GM19240 (cell line): ENCODE results near the gene AKT1.
A peak's percentile ranks its signal among the peaks of the same experiment; 100 is the strongest.

Experiments
- DNase-seq: peaks from one replicate; pipeline ENCODE4 v3.0.0; 2011; ENCODE audit warnings: low spot score; ENCODE audit not compliant: insufficient read length

Gene AKT1

DNA sequence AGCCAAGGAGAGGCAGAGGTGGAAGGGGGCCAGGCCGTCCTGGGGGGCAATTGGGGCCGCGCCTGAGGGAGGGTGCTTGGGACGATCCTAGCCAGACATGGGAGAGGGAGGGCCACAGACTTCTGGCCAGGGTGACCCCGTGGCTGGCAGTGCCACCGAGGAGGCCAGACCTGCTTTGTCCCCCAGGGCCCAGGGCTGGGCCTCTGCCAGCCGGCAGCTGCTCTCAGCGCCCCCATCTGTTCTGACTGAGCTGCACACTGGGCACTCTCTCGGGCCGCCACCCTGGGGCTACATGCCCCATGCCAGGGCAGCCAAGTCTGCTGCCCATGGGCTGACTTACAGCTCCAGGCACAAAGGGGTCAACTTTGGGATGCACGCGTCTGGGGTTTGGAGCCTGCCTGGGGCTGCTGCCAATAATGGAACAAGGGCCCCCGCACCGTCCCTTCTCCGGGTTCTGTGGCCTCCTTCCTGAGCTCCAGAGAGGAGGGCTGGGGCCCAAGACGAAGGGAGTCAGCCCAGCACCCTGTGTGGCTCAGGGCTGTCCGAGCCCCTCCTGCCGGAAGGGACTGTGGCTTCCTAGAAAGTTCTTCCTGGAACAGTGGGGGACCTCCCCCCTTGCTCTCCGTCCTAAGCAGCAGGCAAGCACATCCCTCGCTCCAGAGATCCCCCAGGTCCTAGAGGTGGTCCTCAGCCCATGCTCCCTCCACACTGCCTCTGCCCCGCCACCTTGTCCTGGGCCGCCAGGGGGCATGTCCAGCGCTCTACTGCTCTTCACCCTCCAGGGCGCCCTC is 70.4 kb downstream of the AKT1 start:
- DNase-seq, result no peak

DNA sequence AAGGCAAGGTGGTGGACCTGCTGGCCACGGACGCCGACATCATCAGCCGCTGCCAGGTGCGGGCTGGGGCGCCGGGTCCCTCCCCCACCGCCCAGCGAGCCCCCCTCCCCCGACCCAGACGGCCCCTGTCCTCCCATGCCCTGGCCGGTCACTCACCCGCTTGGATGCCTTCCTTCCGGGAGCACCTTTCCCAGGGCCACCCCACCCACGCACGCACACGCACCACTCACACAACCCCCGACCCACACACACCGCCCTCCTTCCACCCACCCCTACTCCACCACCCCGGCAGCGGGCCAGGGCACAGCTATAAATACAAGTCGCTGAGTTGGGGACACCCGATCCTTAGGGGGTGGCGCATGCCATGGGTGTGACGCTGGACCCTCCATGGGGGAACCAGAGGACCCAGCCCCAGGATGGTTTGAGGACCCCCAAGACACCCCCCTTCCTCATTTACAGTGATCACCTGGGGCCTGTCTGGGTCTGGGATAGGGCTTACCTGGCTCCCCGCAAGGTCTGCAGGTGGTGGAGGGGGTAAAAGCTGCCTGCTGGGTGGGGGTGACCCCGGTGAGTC is 71.1 kb downstream of the AKT1 start:
- DNase-seq, result no peak

DNA sequence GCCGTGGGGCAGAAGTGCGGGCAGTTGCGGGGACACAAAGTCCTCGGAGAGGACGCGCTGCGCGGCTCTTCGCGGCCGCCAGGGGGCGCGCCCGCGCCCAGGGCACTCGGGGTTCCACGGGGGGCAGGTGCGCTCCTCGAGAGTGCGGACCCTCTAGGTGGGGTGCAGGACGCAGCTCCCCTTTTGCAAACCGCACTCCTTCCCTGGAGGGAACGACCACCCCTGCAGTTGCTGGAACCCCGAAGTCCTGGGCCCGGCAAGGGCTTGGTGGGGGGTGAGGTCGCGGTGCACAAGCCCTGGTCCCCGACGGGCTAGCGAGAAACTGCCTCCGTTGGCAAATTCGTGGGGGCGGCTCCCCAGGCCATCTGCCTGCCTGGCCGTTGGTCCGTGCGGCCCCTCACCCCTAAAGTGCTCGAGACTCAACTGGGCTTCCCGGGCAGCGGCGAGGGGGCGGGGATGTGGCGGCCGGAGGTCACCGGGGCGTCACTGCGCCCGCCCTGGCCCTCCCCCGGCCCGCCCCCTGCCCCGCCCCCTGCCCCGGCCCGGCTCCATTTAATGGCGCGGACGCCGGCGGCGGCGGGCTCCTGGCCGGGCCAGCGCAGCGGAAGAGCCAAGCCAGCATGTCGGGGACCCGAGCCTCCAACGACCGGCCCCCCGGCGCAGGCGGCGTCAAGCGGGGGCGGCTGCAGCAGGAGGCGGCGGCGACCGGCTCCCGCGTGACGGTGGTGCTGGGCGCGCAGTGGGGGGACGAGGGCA is 71.7 kb downstream of the AKT1 start, which contains the start of gene ADSS1:
ADSS1 (plus strand) TSS at position 579 of the 756 bp plus-strand sequence; CDS start at position 621, 42 bp downstream.
- peak; percentile 91 for DNase-seq

DNA sequence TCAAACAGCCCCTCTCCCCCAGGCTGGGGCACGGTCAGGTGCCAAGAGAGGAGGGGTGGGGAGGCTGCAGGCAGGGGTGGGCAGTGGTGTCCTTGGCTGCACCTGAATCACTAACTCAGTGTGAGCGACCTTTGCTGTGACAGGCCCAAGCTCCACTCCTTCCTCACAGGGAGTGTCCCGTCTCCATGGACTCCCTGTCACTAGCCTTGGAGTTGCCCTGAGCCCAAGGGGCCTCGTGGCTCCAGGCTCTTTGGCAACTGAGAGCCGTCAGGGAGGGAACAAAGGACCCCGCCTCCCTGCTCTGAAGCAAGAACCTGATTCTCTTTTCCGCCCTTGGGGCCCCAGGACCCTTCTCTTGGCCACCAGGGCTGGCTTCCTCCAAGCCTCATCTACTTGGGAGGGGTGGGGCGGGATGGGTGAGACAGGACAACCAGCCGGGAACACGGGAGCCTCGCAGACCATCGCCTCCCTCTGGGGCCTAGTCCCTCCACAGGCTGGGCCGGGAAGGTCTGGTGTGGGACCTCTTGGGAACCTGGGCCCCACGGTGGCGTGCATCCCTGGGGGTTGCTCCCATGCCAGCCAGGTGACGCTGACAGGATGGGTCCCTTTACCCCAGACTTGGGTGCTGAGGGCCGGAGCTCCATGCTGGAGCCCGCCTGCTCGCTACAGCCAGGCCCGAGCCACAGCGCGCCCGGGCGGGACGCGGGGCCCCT is 72.5 kb downstream of the AKT1 start:
- DNase-seq, result no peak

DNA sequence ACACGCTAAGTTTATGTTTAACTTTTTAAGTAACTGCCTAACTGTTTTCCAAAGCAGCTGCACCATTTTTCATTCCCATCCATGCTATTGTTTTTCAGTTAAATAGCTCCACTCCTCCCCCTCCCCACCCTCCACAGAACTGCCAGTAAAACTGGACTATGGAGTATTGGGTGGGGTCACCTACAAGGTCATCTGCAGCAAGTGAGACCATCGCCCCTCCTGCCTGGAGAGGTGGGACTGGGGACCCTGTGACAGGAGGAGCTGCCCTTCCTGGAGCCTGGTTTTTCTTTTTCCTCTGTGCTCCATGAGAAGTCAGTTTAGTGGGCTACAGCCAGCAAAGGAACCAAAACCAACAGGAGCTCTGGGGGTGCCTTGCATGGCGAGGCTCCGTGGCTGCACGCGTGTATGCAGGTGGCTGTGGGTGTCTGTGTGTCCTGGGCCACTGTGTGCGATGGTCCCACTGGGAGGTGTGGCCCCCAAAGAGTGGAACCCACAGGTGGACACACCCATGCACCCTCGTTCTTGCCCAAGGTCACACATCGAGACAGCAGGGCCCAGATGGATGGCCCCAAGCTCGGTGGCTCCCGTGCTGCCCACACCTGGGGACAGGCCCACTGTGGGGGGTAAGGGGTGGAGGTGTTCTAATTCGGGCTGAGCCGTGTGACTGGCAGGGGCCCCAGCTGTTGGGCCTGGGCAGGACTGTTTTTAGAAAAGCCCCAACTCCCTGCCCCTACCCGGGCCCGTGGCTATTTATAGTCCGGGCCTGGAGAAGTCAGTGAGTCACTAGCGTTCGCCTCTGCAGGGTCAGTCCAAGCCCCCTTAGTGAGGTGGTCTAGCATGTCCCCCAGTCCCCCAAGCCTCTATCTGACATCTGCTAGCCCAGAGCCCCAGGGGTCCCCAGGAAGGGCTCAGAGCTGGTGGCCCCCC is 73.8 kb downstream of the AKT1 start:
- no peak for DNase-seq
